PC-9 (cell line): ENCODE data around the gene CAMTA1.

Source experiments
- EZH2 ChIP-seq: fragments of 200-600 bp; sonication (generic); IDR thresholded peaks from 2 replicates; pipeline ENCODE4 v1.8.0; 2017; ENCODE audit warnings: antibody characterized with exemption, low read depth
- TF ChIP-seq, protein P1 (sequence below): fragments of 200-600 bp; sonication (generic); conservative IDR thresholded peaks from 2 replicates; pipeline ENCODE4 v1.6.1; 2017; ENCODE audit warnings: mixed run types, antibody characterized with exemption, mild to moderate bottlenecking, moderate library complexity

DNA sequence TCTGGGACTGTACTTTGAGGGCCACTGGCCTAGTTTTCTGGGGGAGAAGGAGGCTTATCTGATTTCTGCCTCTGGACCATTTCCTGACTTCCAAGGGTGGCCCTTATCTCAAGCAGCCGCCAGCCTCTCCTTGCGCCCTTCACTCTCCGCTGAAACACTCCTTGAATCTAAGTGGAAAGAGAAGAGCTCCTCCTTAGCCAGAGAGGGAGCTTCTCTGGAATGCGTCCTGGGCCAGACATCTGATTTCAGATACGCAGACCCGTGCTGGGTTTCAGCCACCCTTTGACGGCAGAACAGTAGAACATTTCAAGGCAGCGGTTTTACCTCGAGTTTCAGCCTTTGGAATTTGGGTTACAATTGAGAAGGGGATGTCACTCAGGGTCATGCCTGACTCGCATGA lies 308.0 kb downstream of the CAMTA1 start:
- no peak for TF ChIP-seq EZH2
- TF ChIP-seq, protein P1, sequence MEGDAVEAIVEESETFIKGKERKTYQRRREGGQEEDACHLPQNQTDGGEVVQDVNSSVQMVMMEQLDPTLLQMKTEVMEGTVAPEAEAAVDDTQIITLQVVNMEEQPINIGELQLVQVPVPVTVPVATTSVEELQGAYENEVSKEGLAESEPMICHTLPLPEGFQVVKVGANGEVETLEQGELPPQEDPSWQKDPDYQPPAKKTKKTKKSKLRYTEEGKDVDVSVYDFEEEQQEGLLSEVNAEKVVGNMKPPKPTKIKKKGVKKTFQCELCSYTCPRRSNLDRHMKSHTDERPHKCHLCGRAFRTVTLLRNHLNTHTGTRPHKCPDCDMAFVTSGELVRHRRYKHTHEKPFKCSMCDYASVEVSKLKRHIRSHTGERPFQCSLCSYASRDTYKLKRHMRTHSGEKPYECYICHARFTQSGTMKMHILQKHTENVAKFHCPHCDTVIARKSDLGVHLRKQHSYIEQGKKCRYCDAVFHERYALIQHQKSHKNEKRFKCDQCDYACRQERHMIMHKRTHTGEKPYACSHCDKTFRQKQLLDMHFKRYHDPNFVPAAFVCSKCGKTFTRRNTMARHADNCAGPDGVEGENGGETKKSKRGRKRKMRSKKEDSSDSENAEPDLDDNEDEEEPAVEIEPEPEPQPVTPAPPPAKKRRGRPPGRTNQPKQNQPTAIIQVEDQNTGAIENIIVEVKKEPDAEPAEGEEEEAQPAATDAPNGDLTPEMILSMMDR: no peak
